Neural cell (in vitro differentiated cells): Measurements from ENCODE around the gene SCGB3A1.

ENCODE experiments used
- EP300 ChIP-seq: fragments of 450-650 bp; conservative IDR thresholded peaks from 2 replicates; pipeline ENCODE4 v1.6.1; 2014; ENCODE audit warnings: antibody characterized with exemption, mild to moderate bottlenecking, moderate library complexity; ENCODE audit not compliant: poor library complexity, severe bottlenecking
- EZH2 ChIP-seq: fragments of 200-600, 300-800 bp; shearing (Covaris generic), sonication (generic); IDR thresholded peaks from 2 replicates; pipeline ENCODE4 v1.6.1; 2014; ENCODE audit warnings: antibody characterized with exemption, low read length, borderline replicate concordance, mild to moderate bottlenecking; ENCODE audit not compliant: insufficient read depth, poor library complexity, severe bottlenecking
- RAD21 ChIP-seq: fragments of 450-650 bp; conservative IDR thresholded peaks from 2 replicates; pipeline ENCODE4 v1.6.1; 2014; ENCODE audit warnings: antibody characterized with exemption, mild to moderate bottlenecking, moderate library complexity
- SMC3 ChIP-seq: fragments of 450-650 bp; conservative IDR thresholded peaks from 2 replicates; pipeline ENCODE4 v1.6.1; 2014; ENCODE audit warnings: antibody characterized with exemption, mild to moderate bottlenecking, moderate library complexity; ENCODE audit not compliant: poor library complexity
- TAF1 ChIP-seq: IDR thresholded peaks from 2 replicates; pipeline ENCODE4 v1.6.1; 2012; ENCODE audit warnings: low read depth
- TF ChIP-seq, protein P1 (sequence below): fragments of 450-650 bp; IDR thresholded peaks from 2 replicates; pipeline ENCODE4 v1.5.1; 2014; ENCODE audit warnings: antibody characterized with exemption, mild to moderate bottlenecking, moderate library complexity; ENCODE audit not compliant: poor library complexity, severe bottlenecking
- TF ChIP-seq, protein P2 (sequence below): IDR thresholded peaks from 2 replicates; pipeline ENCODE4 v1.6.1; 2012; ENCODE audit warnings: borderline replicate concordance

DNA sequence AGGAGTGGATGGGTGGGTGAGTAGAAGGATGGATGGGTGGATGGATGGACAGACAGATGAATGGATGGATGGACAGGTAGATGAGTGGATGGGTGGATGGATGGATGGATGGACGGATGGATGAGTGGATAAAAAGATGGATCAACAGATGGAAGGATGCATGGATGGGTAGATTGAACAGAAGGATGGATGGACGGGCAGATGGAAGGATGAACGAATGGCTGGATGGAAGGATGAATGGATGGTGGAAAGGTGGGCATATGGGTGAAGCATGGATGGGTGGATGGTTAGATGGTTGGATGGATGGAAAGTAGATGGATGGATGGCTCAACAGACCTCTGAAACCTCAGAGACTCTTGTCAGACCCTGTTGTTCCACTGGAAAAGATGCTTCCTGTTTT lies 48.0 kb upstream of the SCGB3A1 start:
- TF ChIP-seq EZH2, result no peak
- TF ChIP-seq, protein P1, sequence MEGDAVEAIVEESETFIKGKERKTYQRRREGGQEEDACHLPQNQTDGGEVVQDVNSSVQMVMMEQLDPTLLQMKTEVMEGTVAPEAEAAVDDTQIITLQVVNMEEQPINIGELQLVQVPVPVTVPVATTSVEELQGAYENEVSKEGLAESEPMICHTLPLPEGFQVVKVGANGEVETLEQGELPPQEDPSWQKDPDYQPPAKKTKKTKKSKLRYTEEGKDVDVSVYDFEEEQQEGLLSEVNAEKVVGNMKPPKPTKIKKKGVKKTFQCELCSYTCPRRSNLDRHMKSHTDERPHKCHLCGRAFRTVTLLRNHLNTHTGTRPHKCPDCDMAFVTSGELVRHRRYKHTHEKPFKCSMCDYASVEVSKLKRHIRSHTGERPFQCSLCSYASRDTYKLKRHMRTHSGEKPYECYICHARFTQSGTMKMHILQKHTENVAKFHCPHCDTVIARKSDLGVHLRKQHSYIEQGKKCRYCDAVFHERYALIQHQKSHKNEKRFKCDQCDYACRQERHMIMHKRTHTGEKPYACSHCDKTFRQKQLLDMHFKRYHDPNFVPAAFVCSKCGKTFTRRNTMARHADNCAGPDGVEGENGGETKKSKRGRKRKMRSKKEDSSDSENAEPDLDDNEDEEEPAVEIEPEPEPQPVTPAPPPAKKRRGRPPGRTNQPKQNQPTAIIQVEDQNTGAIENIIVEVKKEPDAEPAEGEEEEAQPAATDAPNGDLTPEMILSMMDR, result no peak
- no peak for TF ChIP-seq TAF1
- TF ChIP-seq RAD21, result no peak
- no peak for TF ChIP-seq EP300
- TF ChIP-seq, protein P2, sequence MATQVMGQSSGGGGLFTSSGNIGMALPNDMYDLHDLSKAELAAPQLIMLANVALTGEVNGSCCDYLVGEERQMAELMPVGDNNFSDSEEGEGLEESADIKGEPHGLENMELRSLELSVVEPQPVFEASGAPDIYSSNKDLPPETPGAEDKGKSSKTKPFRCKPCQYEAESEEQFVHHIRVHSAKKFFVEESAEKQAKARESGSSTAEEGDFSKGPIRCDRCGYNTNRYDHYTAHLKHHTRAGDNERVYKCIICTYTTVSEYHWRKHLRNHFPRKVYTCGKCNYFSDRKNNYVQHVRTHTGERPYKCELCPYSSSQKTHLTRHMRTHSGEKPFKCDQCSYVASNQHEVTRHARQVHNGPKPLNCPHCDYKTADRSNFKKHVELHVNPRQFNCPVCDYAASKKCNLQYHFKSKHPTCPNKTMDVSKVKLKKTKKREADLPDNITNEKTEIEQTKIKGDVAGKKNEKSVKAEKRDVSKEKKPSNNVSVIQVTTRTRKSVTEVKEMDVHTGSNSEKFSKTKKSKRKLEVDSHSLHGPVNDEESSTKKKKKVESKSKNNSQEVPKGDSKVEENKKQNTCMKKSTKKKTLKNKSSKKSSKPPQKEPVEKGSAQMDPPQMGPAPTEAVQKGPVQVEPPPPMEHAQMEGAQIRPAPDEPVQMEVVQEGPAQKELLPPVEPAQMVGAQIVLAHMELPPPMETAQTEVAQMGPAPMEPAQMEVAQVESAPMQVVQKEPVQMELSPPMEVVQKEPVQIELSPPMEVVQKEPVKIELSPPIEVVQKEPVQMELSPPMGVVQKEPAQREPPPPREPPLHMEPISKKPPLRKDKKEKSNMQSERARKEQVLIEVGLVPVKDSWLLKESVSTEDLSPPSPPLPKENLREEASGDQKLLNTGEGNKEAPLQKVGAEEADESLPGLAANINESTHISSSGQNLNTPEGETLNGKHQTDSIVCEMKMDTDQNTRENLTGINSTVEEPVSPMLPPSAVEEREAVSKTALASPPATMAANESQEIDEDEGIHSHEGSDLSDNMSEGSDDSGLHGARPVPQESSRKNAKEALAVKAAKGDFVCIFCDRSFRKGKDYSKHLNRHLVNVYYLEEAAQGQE, result no peak
- TF ChIP-seq SMC3, result no peak
